ENCODE results near the gene LRP1B.

DNA sequence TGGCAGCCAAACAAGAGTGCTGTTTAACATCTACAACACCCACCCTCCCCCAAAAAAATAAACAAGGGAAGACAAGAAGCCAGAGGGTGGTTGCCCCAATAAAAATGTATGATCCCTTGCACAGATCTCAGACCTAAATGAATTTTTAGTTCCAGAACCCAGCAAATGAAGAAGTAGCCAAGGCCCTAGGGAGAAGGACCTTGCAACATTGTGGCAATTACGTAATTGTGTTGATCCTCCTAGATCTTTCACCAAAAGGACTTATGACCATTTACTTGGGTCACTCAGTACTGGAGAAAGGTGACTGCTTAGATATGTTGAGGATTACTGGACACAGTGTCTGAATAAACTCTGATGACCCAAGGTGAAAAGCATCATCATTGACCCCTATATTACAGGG is 1393.8 kb downstream of the LRP1B start:
- TF ChIP-seq EP300 (IDR thresholded peaks at IDR 0.05; ENCODE audit: borderline replicate concordance) (no peak), REST (IDR thresholded peaks at IDR 0.05; ENCODE audit: low read depth) (no peak)

All from Ishikawa (cell line).